HG02970 (cell line): ENCODE measurements around the gene EHHADH.

Source experiments
- ATAC-seq: cut with Tn5 transposase; IDR thresholded peaks from one replicate; pipeline ENCODE4 v1.9.1; 2021; ENCODE audit warnings: mild to moderate bottlenecking, moderate library complexity, moderate number of reproducible peaks; ENCODE audit not compliant: unreplicated experiment, low FRiP score

The EHHADH gene

DNA sequence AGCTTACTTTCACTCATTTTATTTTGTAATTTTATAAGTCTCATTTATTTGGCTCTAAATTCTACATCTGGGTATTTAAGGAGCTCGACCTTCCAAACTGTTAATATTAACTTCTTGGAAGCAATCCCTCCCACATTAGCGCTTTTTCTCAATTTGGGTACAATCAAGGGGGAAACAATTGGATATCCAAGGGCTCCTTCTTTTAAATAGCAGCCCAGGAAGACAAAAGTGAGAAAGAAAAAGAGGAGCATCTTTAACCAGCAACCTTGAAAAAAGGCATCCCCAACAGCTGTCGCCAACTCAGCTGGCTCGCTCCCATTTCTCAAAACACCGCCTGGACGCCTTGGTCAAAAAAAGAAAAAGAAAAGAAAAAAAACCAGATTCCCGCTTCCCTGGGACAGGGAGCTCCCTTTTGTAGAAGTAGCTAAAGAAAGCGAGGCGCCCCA, 101.9 kb downstream of the EHHADH start:
- no peak for ATAC-seq

- ATAC-seq, result no peak
Observed at GRCh38 chr3:185151101-185151963, 102.5 kb downstream of the EHHADH start.

DNA sequence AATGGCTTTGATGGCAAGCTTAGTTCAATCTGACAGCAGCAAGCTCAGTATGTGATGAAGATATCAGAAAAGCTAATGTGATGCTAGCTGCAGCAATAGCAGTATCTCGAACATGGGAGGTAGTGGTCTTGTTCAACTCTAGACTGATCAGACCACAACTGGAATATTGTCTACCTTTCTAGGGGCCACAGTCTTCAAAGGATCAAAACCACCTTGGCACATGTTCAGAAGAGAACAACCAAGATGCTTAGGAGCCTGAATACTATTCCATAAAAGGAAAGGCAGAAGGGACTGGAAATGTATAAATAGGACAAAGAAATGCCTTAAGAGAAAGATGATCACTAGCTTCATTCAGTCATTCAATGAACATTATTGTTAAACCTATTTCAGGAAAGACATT, 103.3 kb downstream of the EHHADH start:
- no peak for ATAC-seq

DNA sequence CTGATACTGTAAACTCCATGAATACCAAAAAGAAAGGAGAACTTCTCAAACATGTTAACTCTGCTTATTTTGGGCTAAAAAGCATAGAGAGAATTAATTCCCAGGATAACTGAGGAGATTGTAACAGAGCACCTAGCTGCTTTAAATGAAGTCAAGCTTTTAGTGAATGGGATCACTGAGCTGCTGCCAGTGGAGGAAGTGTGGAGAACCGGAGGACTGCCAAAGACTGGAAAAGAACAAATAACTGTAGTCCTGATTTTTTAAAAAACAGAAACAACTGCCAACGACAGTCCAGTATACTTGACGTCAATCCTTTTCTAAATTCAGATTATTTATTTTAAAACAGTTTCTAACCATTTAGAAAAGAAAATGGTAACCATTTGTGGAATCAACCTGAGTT, 104.3 kb downstream of the EHHADH start:
- no peak for ATAC-seq

DNA sequence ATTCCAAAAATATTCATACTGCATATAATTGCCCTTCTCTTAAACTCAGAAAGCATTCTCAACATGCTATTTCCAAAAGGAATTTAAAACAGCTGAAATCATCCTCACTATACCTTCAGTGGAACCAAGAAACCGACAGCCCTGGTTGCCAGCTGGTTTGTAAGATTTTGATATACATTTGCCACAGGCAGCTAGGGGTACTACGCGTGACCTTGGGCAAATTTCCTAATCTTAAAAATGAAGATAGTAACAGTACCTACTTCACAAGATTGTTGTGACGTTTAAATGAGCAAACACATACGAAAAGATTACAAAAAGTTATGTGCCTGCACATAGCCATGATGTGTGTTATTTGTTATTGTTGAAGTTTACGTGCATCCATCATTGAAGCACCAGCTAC, 108.3 kb downstream of the EHHADH start:
- no peak for ATAC-seq

DNA sequence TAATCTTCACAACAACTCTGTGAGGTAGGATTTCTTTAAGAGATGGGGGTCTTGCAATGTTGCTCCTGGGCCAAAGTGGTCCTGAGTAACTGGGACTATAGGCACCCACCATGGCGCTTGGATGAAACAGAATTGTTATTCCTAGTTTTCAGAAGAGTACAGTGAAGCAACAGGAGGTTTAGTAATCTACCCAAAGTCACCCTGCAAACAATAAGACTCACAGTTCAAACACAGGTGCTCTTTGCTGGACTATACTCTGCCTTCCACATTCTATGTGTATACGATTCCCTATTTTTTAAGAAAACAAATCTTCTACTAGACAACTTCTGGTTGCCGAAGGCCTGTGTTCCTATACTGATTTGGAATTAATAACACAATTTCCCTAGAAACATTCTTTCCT, 109.1 kb downstream of the EHHADH start:
- ATAC-seq, result no peak
